Type B pancreatic cell (in vitro differentiated cells): ENCODE data around the gene ZSCAN16. TPM values are rescaled to one million over a fixed set of nuclear protein-coding genes. Genes with fewer than 3 reads are reported as not detected.
"Not testable (repeated sequence)": the region's sequence is repeated elsewhere in the genome, so short reads cannot be mapped to it uniquely, and the experiment has no call there.

Source experiments
- DNase-seq: peaks from one replicate; pipeline ENCODE4 v3.0.0; 2021; ENCODE audit warnings: mixed read lengths; ENCODE audit not compliant: unreplicated experiment; ENCODE audit errors: extremely low spot score
- H3K27ac Mint-ChIP-seq: 2 replicates; pipeline ENCODE4 v1.8.0; 2021; ENCODE audit warnings: mild to moderate bottlenecking, mixed read lengths
- H3K27me3 Mint-ChIP-seq: 2 replicates; pipeline ENCODE4 v1.8.0; 2021; ENCODE audit warnings: mixed read lengths
- H3K36me3 Mint-ChIP-seq: 2 replicates; pipeline ENCODE4 v1.8.0; 2021; ENCODE audit warnings: mixed read lengths
- H3K4me1 Mint-ChIP-seq: one replicate; pipeline ENCODE4 v1.8.0; 2021; ENCODE audit warnings: mixed read lengths; ENCODE audit not compliant: unreplicated experiment
- H3K4me3 Mint-ChIP-seq: 2 replicates; pipeline ENCODE4 v1.8.0; 2021; ENCODE audit warnings: mild to moderate bottlenecking, mixed read lengths
- H3K9me3 Mint-ChIP-seq: 2 replicates; pipeline ENCODE4 v1.8.0; 2021; ENCODE audit warnings: mixed read lengths
- total RNA-seq: library from RNA; stranded (reverse); gene quantifications from 2 replicates; pipeline ENCODE4 v1.2.1, GENCODE V29; 2021; ENCODE audit warnings: low replicate concordance
- TF ChIP-seq, protein P1 (sequence below): fragments of 200-600 bp; sonication (generic); conservative IDR thresholded peaks from 2 replicates; pipeline ENCODE4 v1.5.0; 2021; ENCODE audit warnings: antibody characterized with exemption, mild to moderate bottlenecking

ZSCAN16 gene
- total RNA-seq, 1 donor from 2014 or later: 8.9 TPM

DNA sequence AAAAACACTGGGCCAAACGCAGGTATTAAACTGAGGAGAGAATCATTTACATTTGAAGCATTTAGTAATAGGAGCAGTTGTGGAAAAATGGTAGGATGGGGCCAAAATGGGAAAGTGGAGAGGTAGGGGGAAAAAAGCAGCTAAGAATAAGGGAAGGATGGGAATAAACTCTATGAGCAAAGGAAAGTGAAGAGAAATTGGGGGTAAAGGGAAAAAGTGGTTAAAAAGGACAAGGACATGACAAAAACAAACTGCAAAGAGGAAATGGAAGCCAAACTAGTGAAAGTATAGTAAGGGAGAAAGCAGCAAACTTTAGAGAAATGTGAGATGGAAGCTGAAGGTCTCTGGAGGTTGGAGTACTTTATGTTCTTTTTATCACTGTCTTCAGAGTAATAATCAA is 6.2 kb upstream of the ZSCAN16 start:
- no peaks in the 10 kb centered on the region for H3K4me1 Mint-ChIP-seq
- peaks cover 25% of the 10 kb centered on the region for H3K36me3 Mint-ChIP-seq
- H3K9me3 Mint-ChIP-seq: peaks cover 4% of the 10 kb centered on the region
- DNase-seq: no peak
- no peaks in the 10 kb centered on the region for H3K27me3 Mint-ChIP-seq
- H3K4me3 Mint-ChIP-seq: no peak overlapping the region
- TF ChIP-seq, protein P1, sequence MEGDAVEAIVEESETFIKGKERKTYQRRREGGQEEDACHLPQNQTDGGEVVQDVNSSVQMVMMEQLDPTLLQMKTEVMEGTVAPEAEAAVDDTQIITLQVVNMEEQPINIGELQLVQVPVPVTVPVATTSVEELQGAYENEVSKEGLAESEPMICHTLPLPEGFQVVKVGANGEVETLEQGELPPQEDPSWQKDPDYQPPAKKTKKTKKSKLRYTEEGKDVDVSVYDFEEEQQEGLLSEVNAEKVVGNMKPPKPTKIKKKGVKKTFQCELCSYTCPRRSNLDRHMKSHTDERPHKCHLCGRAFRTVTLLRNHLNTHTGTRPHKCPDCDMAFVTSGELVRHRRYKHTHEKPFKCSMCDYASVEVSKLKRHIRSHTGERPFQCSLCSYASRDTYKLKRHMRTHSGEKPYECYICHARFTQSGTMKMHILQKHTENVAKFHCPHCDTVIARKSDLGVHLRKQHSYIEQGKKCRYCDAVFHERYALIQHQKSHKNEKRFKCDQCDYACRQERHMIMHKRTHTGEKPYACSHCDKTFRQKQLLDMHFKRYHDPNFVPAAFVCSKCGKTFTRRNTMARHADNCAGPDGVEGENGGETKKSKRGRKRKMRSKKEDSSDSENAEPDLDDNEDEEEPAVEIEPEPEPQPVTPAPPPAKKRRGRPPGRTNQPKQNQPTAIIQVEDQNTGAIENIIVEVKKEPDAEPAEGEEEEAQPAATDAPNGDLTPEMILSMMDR: no peak
- no peak overlapping the region for H3K27ac Mint-ChIP-seq

DNA sequence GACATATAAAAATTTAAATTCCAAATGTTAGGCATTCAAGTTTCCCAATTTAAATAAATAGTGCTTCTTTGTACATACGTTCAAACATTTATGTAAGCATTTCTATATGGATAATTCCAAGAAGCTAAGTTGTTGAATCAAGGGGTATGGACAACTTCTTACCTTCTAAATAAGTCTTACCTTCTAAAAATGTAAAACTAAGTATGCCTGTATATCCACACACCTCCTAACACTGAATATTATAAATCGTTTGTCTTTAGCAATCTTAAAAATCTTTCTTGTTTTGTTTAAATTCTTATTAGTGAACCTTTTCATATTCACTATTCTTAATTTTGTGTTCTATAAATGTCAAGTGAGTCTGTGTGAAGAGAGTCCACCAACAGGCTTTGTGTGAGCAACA is 2.5 kb upstream of the ZSCAN16 start:
- Mint-ChIP-seq H3K27ac (no peak overlapping the region), H3K9me3 (no peaks in the 10 kb centered on the region), H3K4me3 (peak overlapping the region; percentile 7), H3K4me1 (peaks cover 19% of the 10 kb centered on the region), H3K27me3 (no peaks in the 10 kb centered on the region), H3K36me3 (peaks cover 11% of the 10 kb centered on the region)
- TF ChIP-seq, protein P1: no peak
- DNase-seq: no peak

DNA sequence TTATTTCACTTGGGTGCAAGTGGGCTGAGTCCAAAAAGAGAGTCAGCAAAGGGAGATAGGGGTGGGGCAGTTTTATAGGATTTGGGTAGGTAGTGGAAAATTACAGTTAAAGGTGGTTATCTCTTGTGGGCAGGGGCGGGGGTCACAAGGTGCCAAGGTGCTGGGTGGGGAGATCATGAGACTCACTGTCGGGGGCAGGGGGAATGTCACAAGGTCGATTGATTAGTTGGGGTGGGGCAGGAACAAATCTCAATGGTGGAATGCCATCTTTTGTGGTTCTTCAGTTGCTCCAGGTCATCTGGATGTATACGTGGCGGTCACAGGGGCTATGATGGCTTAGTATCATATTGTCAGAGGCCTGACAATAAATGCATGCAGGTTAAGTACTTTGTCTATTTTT is 2.1 kb upstream of the ZSCAN16 start:
- H3K4me3 Mint-ChIP-seq: peak overlapping the region; percentile 7

DNA sequence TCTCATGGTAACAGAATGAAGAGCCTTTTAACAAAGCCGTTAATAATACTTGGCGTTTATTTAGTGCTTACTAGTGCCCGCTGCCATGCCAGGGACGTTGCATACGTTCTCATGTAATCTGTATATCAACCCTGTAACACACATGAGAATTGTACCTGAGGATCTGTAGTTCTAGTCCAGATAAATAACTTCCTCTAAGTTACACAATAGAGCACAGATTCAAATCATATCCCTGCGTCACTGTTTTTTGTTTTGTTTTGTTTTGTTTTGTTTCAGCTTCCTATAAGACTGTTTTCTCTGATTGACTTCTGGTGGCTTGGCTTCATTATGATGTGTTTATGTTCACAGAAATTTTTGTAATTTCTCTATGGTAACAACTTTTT is 553 bp downstream of the ZSCAN16 start:
- Mint-ChIP-seq H3K4me1 (peaks cover 19% of the 10 kb centered on the region), H3K27me3 (no peaks in the 10 kb centered on the region), H3K36me3 (peaks cover 13% of the 10 kb centered on the region), H3K27ac (peak overlapping the region; percentile 89), H3K4me3 (peak overlapping the region; percentile 98), H3K9me3 (no peaks in the 10 kb centered on the region)
- no peak for DNase-seq
- TF ChIP-seq, protein P1: no peak

More for the DNA sequence above, 2.1 kb upstream of the ZSCAN16 start:
- not testable (repeated sequence) for H3K27ac Mint-ChIP-seq, H3K9me3 Mint-ChIP-seq, H3K27me3 Mint-ChIP-seq, DNase-seq
- Mint-ChIP-seq H3K36me3 (peaks cover 13% of the 10 kb centered on the region), H3K4me1 (peaks cover 19% of the 10 kb centered on the region)

DNA sequence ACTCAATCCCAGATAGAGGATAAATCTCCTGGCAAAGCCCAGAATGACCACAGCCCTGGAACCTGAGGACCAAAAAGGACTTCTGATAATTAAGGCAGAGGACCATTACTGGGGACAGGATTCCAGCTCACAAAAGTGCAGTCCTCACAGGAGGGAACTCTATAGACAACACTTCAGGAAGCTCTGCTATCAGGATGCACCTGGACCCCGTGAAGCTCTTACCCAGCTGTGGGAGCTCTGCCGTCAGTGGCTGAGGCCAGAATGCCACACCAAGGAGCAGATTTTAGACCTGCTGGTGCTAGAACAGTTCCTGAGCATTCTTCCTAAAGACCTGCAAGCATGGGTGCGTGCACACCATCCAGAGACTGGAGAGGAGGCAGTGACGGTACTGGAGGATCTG is 992 bp downstream of the ZSCAN16 start:
- H3K27me3 Mint-ChIP-seq: no peaks in the 10 kb centered on the region
- no peak for DNase-seq
- H3K4me3 Mint-ChIP-seq: peak overlapping the region; percentile 98
- H3K27ac Mint-ChIP-seq: peak overlapping the region; percentile 89
- no peaks in the 10 kb centered on the region for H3K9me3 Mint-ChIP-seq
- H3K4me1 Mint-ChIP-seq: peaks cover 19% of the 10 kb centered on the region
- H3K36me3 Mint-ChIP-seq: peaks cover 10% of the 10 kb centered on the region
- TF ChIP-seq, protein P1: no peak

DNA sequence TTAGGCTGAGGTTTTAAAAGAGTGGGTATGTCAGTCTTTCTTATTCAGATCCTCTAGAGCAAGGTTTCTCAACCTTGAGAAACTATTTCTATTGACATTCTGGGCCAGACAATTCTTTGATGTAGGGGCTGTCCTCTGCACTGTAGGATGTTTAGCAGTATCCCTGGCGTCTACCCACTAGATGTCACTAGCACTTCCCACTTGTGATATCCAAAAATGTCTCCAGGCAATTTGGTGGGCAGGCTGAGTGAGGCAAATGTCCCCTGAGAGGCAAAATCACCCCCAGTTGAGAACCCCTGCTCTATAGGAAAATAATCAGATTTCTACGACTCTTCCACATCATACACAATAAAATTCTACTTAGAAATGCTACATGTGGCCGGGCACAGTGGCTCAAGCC is 9.6 kb downstream of the ZSCAN16 start:
- TF ChIP-seq, protein P1: peak; percentile 56
- Mint-ChIP-seq H3K27me3 (no peaks in the 10 kb centered on the region), H3K27ac (no peak overlapping the region), H3K4me3 (peak overlapping the region; percentile 49), H3K9me3 (no peaks in the 10 kb centered on the region), H3K36me3 (peaks cover 4% of the 10 kb centered on the region), H3K4me1 (peaks cover 35% of the 10 kb centered on the region)
- DNase-seq: no peak
